MCF 10A (cell line): ENCODE results near the gene ANKMY2. TPM values are rescaled to one million over a fixed set of nuclear protein-coding genes. Genes with fewer than 3 reads are reported as not detected.

Source experiments
- BruUV-seq: library from RNA; stranded (reverse); fragments of 400-500 nt; replicated peaks from 2 replicates; lab custom pipeline; 2021; lab: Mats Ljungman, UMichigan
- CTCF ChIA-PET: fragments of 300-600 bp; sonication (Branson Sonifier 250); formaldehyde crosslinking; extraction: SDS; loops from one replicate; lab custom pipeline; 2021; ENCODE audit warnings: antibody characterized with exemption, inconsistent platforms; lab: Yijun Ruan, JAX
- POLR2A ChIA-PET: fragments of 300-600, 350-650 bp; sonication (Branson Sonifier 250); formaldehyde crosslinking; extraction: SDS; loops from one replicate; lab custom pipeline; 2020; ENCODE audit warnings: antibody characterized with exemption, inconsistent platforms; lab: Yijun Ruan, JAX
- DNase-seq: peaks from one replicate; pipeline ENCODE4 v3.0.0-alpha.2; 2018; ENCODE audit not compliant: unreplicated experiment
- H3K27ac Mint-ChIP-seq: one replicate; pipeline ENCODE4 v1.8.0; 2022; ENCODE audit warnings: mild to moderate bottlenecking, low read depth, mixed read lengths; ENCODE audit not compliant: unreplicated experiment
- H3K27me3 Mint-ChIP-seq: one replicate; pipeline ENCODE4 v1.8.0; 2022; ENCODE audit warnings: mixed read lengths; ENCODE audit not compliant: insufficient read depth, unreplicated experiment
- H3K36me3 Mint-ChIP-seq: one replicate; pipeline ENCODE4 v1.8.0; 2022; ENCODE audit warnings: mild to moderate bottlenecking, moderate library complexity, mixed read lengths; ENCODE audit not compliant: insufficient read depth, unreplicated experiment
- H3K4me1 Mint-ChIP-seq: one replicate; pipeline ENCODE4 v1.8.0; 2022; ENCODE audit warnings: mixed read lengths; ENCODE audit not compliant: insufficient read depth, unreplicated experiment
- H3K4me3 Mint-ChIP-seq: one replicate; pipeline ENCODE4 v1.8.0; 2022; ENCODE audit warnings: mild to moderate bottlenecking, moderate library complexity, mixed read lengths; ENCODE audit not compliant: unreplicated experiment
- H3K9me3 Mint-ChIP-seq: one replicate; pipeline ENCODE4 v1.8.0; 2022; ENCODE audit warnings: mixed read lengths; ENCODE audit not compliant: unreplicated experiment
- CTCF ChIP-seq: fragments of 200-600 bp; IDR thresholded peaks from one replicate; pipeline ENCODE4 v1.8.0; 2022; ENCODE audit warnings: antibody characterized with exemption, mild to moderate bottlenecking; ENCODE audit not compliant: unreplicated experiment
- intact Hi-C: fragments of 100-400 bp; cut with micrococcal nuclease; formaldehyde crosslinking; loops from 2 replicates; pipeline ENCODE4 v1.14.1; 2022
- total RNA-seq: library from RNA; stranded (reverse); gene quantifications from 2 replicates; pipeline ENCODE4 v1.2.3, GENCODE V29; 2022

ANKMY2 gene
- total RNA-seq, 1 experiment from 2014 or later = 14.3 TPM

GRCh38 chr7:16677978-16678494 lies 32.5 kb upstream of the ANKMY2 start:
- Mint-ChIP-seq H3K4me3 (no peak overlapping the region), H3K27ac (no peak overlapping the region), H3K36me3 (peaks cover 77% of the 10 kb centered on the region), H3K9me3 (no peaks in the 10 kb centered on the region), H3K4me1 (no peaks in the 10 kb centered on the region), H3K27me3 (no peaks in the 10 kb centered on the region)
- no peak for DNase-seq
- ChIA-PET POLR2A (interaction anchor here (0.9 kb wide), 1 partner anchor 33 kb away, joined by 4 read pairs; the partner anchor contains the start of gene ANKMY2), CTCF (interaction anchor here (0.6 to 1.3 kb wide), 3 partner anchors 16 to 122 kb away, joined by 3 to 9 read pairs (median 3); no protein-coding TSS in a partner anchor)
- intact Hi-C loops = no loop called here
- no TSS peak for BruUV-seq
- TF ChIP-seq CTCF = no peak

- H3K27ac Mint-ChIP-seq = no peak overlapping the region
- no peak for TF ChIP-seq CTCF
- H3K36me3 Mint-ChIP-seq = peaks cover 70% of the 10 kb centered on the region
- H3K27me3 Mint-ChIP-seq = no peaks in the 10 kb centered on the region
- POLR2A ChIA-PET = interaction anchor here (0.6 to 1.2 kb wide), 3 partner anchors 14 to 595 kb away, joined by 3 to 5 read pairs (median 4); no protein-coding TSS in a partner anchor
- intact Hi-C loops = no loop called here
- CTCF ChIA-PET = interaction anchor here (0.7 to 1.1 kb wide), 2 partner anchors 90 to 242 kb away, joined by 3 read pairs; no protein-coding TSS in a partner anchor
- peaks cover 4% of the 10 kb centered on the region for H3K4me1 Mint-ChIP-seq
- no peaks in the 10 kb centered on the region for H3K9me3 Mint-ChIP-seq
- BruUV-seq = no TSS peak
- no peak for DNase-seq
- no peak overlapping the region for H3K4me3 Mint-ChIP-seq
Measured at GRCh38 chr7:16675277-16675676, 29.7 kb upstream of the ANKMY2 start.

- Mint-ChIP-seq H3K4me3 (no peak overlapping the region), H3K36me3 (peaks cover 53% of the 10 kb centered on the region), H3K27me3 (no peaks in the 10 kb centered on the region), H3K4me1 (peaks cover 30% of the 10 kb centered on the region), H3K9me3 (no peaks in the 10 kb centered on the region), H3K27ac (peak overlapping the region; percentile 69)
- no peak for DNase-seq
- CTCF ChIA-PET = interaction anchor here (0.7 kb wide), 1 partner anchor 238 kb away, joined by 3 read pairs; no protein-coding TSS in a partner anchor
- BruUV-seq = no TSS peak
- intact Hi-C loops = no loop called here
- no peak for TF ChIP-seq CTCF
- POLR2A ChIA-PET = interaction anchor here (1.4 kb wide), 1 partner anchor 26 kb away, joined by 7 read pairs; the partner anchor contains the start of genes ANKMY2 and BZW2
Measured at GRCh38 chr7:16671811-16672210, 26.3 kb upstream of the ANKMY2 start.

GRCh38 chr7:16670731-16671344 lies 25.3 kb upstream of the ANKMY2 start:
- BruUV-seq = no TSS peak
- Mint-ChIP-seq H3K27me3 (no peaks in the 10 kb centered on the region), H3K27ac (peak overlapping the region; percentile 69), H3K4me3 (no peak overlapping the region), H3K36me3 (peaks cover 47% of the 10 kb centered on the region), H3K9me3 (no peaks in the 10 kb centered on the region), H3K4me1 (peaks cover 30% of the 10 kb centered on the region)
- POLR2A ChIA-PET = interaction anchor here (1.4 kb wide), 1 partner anchor 25 kb away, joined by 7 read pairs; the partner anchor contains the start of genes ANKMY2 and BZW2
- no peak for TF ChIP-seq CTCF
- DNase-seq = no peak
- intact Hi-C loops = no loop called here
- CTCF ChIA-PET = no interaction called here
